Stimulated activated CD4-positive, alpha-beta T cell treated with anti-CD3 and anti-CD28 coated beads, TNF-alpha, amount 100 ng/mL, for 24 hours (primary cell): Measurements from ENCODE around the gene SSR2.

ENCODE experiments used
- DNase-seq, 3 experiments: peaks; one replicate each; pipeline ENCODE4 v3.0.0-alpha.2; 2020; ENCODE audit warnings: low read depth in 3 of 3

The SSR2 gene

GRCh38 chr1:156020293-156021092 lies at the start of gene SSR2:
Gene SSR2 (minus strand): TSS chr1:156020951. CDS start chr1:156020167, 784 bp downstream.
- peak; percentile 69 to 83 (median 81) for DNase-seq

GRCh38 chr1:156070548-156070947 lies 49.8 kb upstream of the SSR2 start:
- no peak for DNase-seq

DNA sequence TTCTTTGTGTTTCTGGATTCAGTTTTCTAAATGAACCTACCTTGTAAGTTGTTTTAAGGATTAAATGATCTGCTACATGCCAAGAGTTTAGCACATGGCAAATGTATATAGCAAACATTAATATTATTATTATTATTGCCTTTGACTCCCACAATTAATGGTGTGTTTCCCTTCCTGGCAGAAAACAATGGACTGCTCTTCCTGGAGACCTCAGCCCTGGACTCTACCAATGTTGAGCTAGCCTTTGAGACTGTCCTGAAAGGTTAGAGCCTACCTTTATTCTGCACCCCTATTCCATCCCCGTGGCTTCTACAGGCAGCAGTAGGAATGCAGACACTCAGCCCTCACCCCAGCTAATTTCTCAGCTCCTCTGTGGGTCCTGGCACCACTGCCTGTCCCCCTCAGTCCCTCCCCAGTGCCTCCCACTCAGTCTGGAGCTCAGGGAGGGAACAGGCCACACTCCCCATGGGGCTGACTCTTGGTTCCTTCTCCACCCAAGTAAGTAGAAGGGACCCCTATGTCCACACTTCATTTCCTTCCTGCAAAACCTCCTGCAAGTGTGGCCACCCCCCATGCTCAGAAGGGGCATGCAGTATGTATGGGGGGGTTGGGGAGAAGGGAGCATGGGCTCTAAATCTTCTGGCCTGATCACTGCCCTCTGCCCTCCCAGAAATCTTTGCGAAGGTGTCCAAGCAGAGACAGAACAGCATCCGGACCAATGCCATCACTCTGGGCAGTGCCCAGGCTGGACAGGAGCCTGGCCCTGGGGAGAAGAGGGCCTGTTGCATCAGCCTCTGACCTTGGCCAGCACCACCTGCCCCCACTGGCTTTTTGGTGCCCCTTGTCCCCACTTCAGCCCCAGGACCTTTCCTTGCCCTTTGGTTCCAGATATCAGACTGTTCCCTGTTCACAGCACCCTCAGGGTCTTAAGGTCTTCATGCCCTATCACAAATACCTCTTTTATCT lies 49.0 kb upstream of the SSR2 start:
- DNase-seq = no peak

DNA sequence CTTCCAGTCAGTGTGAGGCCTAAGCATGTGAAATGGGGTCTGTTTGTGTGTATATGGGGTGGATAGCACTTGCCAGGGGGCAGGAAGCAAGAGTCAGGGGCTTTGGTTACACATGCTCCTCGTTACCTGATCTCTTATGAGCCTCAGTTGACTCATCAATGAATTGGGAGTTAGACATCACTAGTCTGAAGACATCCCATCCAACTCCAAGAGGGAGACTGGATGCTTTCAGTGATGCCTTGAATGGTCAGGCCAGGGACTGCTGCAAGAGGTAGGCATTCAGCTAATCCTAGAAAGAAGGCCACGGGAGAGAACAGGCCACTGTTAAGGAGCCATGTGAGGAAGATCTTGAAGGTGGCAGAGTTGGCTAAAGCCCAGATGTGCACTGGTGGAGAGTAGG lies 46.5 kb upstream of the SSR2 start:
- DNase-seq = no peak

- no peak for DNase-seq
Measured at GRCh38 chr1:156065871-156066270, 45.1 kb upstream of the SSR2 start.

DNA sequence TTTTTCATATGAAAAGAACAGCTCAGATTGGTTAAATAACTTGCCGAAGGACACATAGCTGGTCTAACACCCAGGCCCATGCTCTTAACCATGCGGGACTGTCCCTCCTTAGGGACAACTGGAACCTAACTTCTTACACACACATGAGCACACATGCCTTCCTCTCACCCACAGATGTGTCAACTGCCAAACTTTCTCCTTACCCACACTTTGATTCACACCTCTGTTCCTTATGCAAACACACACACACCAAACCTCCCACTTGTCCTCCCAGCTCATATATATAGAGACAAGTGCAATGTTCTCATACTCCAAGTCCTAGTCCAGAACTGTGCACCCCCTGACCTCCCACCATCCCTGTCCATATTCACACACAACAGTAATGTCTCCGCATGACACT lies 44.5 kb upstream of the SSR2 start:
- DNase-seq = no peak

DNA sequence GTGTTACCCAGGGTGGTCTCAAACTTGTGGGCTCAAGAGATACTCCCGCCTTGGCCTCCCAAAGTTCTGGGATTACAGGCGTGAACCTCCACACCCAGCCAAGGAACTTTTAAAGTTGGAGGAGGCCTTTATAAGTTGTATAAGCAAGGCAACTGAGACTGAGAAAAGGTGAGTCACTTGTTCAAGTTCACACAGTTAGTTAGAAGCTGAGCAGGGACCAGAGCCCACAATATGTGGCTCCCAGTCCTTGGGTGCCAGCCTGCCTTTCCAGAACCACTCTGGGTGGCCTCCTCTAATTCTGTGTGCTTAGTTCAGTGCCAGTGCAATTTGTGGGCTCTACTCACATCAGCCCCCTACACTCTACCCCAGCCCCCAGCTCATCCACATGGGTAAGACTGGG lies 43.9 kb upstream of the SSR2 start:
- DNase-seq = no peak

- no peak for DNase-seq
Measured at GRCh38 chr1:156063997-156064285, 43.2 kb upstream of the SSR2 start.

DNA sequence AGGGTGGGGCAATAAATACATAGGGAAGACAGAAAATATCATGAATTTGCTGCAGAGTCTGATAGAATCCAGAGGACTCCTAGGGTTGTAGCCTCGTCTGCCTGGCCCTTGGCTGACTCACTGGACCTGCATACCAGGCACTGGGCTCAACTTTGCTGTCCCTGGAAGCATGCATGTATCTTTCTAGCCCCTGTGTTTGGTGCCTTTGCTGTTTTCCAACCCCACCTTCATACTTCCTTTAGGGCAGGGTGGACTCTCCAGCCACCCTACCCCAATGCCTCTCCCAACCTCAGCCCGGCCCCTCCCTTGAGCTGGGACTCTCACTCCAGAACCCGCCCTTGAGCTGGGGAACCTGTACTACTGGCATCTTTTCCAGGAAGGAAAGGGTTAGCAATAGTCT lies 41.4 kb upstream of the SSR2 start:
- DNase-seq = no peak

DNA sequence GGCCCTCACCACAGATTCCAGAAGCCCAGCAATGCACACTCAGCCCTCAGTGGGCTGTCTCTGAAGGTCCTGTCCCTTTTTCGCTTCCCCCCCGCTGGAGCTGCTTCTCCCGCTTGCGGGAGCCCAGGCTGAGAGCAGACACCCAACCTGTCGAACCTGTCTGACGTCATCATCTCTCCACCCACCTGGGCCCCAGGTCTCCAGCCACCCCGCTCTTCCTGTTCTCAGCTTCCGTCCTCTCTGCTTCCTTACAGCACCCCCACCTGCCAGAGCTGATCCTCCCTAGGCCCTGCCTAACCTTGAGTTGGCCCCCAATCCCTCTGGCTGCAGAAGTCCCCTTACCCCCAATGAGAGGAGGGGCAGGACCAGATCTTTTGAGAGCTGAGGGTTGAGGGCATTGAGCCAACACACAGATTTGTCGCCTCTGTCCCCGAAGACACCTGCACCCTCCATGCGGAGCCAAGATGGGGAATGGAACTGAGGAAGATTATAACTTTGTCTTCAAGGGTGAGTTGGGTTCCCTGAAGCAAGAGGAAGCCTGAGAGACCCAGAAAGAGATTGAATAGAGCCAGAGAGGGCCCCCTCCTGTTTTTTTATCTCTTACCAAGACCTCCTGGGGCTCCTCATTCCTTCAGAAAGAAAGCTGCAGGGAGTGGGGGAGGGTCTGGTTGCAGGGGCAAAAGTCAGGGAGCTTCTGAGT lies 40.3 kb upstream of the SSR2 start, which contains the start of gene RAB25:
TSS of gene RAB25 (plus strand) at position 224 of the 700 bp plus-strand sequence. CDS start at position 465, 241 bp downstream.
- DNase-seq = no peak

DNA sequence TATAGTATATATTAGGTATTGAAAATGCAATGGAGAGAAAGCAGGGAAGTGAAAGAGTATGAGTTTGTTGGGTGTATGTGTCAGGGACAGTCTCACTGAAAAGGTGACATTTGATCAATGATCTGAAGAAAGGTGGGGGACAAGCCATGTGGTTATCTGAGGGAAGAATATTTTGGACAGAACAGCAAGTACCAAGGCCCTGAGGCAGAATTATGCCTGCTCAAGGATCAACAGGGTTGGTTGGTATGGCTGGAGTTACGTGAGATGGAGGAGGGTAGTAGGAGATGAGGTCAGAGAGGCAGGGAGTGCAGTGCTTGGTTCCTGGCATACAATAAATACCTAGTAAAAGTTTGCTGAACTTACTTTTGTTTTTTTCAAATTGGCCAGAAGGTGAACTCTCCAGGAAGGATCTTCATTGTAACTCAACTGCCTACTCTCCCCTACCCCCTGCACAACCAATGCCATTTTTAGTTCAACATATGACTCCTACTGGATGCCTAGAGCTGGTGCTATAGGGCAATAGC lies 35.6 kb upstream of the SSR2 start:
- no peak for DNase-seq

GRCh38 chr1:156055281-156056048 lies 34.7 kb upstream of the SSR2 start:
- no peak for DNase-seq

- peak; percentile 93 to 98 (median 94) for DNase-seq
Measured at GRCh38 chr1:156054500-156055280, 33.9 kb upstream of the SSR2 start, which contains the start of gene LAMTOR2. Gene LAMTOR2 (plus strand): TSS chr1:156054782. CDS start chr1:156054890, 108 bp downstream.

- peak; percentile 76 to 84 (median 77) for DNase-seq
Measured at GRCh38 chr1:156053768-156054499, 33.2 kb upstream of the SSR2 start, which contains the start of gene UBQLN4. Gene UBQLN4 (minus strand): TSS chr1:156053798. CDS start chr1:156053701, 97 bp downstream.

- DNase-seq = peak; percentile 43 to 68 (median 46)
Measured at GRCh38 chr1:156052862-156053767, 32.4 kb upstream of the SSR2 start.

DNA sequence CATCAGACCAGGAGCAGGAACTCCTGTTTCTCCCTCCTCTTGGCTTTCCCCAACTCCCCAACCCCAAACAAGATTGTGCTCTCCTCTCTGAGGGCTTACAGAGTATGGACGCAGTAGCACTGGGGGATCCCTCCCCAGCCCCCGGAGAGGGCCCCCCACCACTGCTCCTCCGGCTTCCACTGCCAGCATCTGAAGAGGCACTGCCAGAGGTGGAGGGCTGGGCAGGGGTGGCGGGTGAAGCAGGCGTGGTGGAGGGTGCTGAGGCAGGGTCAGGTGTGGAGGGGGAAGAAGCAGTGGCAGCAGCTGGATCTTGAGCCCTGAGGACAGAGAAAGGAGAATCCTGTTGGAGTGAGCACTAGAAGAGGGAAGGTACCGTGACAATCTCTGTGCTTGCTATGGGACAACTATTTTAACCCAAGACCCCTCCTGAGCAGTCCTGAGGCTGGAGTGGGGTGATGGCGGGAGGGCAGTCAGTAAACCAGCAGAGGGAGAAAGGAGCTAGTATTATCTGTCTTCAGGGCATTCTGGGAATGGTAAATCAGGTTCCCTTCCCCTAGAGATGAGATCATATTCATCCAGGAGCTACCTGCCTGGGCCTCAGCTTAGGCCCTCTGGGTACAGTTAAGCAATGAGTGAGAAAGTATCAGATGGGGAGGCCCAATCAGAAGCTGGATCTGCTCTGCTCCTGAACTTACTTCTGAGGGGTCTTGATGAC lies 30.4 kb upstream of the SSR2 start:
- no peak for DNase-seq

GRCh38 chr1:156050376-156050775 lies 29.6 kb upstream of the SSR2 start:
- DNase-seq = no peak
